ENCODE results near the gene RBM4. TPM values are rescaled to one million over a fixed set of nuclear protein-coding genes. Genes with fewer than 3 reads are reported as not detected.

RBM4 gene
- total RNA-seq, 1 experiment from 2014 or later = 164 TPM

DNA sequence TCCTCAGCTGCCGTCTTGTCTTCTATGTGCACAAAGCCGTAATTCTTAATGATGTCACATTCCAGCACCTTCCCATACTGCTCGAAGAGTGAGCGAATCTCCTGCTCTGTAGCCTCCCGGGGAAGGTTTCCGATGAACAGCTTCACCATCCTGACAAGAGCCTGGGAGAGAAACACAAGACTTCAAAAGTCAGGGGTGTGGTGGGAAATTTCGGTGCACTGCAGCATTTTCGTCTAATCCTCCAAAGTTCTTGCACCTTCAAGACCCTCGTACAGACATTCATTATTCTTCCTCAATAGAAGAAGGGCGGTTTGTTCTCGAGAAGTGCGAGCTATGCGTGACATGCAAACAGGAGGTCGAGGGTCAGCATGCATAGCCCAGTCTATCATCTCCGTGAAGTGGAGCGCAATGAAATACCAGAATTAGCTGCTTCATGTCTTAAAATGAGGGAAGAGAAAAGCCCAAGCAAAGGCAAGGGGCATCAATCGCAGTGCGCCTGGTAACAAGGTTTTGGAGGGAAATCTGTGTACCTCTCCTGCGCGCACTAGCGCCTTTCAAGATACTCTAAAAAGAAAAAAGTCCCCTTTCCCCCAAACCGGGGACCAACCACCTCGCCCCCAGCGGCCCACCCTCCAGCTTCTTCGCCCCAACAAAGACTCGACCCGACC is 38.6 kb downstream of the RBM4 start:
- peaks cover 53% of the 10 kb centered on the region for H3K79me2 ChIP-seq (ENCODE audit: low read length)
- TF ChIP-seq EZH2 (IDR thresholded peaks at IDR 0.05; ENCODE audit: low read length, unreplicated experiment) = no peak
- no peak for TF ChIP-seq EZH2phosphoT487 (IDR thresholded peaks at IDR 0.05; ENCODE audit: borderline replicate concordance, low read length)
- TF ChIP-seq, protein P1, sequence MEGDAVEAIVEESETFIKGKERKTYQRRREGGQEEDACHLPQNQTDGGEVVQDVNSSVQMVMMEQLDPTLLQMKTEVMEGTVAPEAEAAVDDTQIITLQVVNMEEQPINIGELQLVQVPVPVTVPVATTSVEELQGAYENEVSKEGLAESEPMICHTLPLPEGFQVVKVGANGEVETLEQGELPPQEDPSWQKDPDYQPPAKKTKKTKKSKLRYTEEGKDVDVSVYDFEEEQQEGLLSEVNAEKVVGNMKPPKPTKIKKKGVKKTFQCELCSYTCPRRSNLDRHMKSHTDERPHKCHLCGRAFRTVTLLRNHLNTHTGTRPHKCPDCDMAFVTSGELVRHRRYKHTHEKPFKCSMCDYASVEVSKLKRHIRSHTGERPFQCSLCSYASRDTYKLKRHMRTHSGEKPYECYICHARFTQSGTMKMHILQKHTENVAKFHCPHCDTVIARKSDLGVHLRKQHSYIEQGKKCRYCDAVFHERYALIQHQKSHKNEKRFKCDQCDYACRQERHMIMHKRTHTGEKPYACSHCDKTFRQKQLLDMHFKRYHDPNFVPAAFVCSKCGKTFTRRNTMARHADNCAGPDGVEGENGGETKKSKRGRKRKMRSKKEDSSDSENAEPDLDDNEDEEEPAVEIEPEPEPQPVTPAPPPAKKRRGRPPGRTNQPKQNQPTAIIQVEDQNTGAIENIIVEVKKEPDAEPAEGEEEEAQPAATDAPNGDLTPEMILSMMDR (conservative IDR thresholded peaks at IDR 0.05; ENCODE audit: low read depth, low read length) = no peak
- peak overlapping the region; percentile 87 for H3K9ac ChIP-seq (ENCODE audit: low read length)
- H3K36me3 ChIP-seq (ENCODE audit: low read depth, low read length) = peaks cover 17% of the 10 kb centered on the region
- intact Hi-C loops (cut with micrococcal nuclease) = no loop called here
- peak overlapping the region; percentile 68 for H3K4me3 ChIP-seq (ENCODE audit: low read length)
- H3K27me3 ChIP-seq (ENCODE audit: low read length) = no peaks in the 10 kb centered on the region
- H3K4me1 ChIP-seq (ENCODE audit: insufficient read depth, low read length) = peaks cover 35% of the 10 kb centered on the region
- POLR2A ChIA-PET (ENCODE audit: unreplicated experiment) = interaction anchor here (0.5 to 1.0 kb wide), 4 partner anchors 46 to 165 kb away, joined by 3 to 4 read pairs (median 3); partner anchors contain the start of gene RBM14
- no peak for ATAC-seq
- no peaks in the 10 kb centered on the region for H4K20me1 ChIP-seq (ENCODE audit: low read length)
- no peaks in the 10 kb centered on the region for H3K9me3 ChIP-seq (ENCODE audit: low read length)
- CTCF ChIA-PET = interaction anchor here (1.0 to 1.8 kb wide), 2 partner anchors 197 to 256 kb away, joined by 3 to 6 read pairs; partner anchors contain the start of gene DPP3
- peak overlapping the region; percentile 75 for H2AFZ ChIP-seq (ENCODE audit: low read length)
- no TSS peak for BruUV-seq (replicated peaks)
- peak overlapping the region; percentile 85 for H3K4me2 ChIP-seq (ENCODE audit: low read length)
- DNase-seq = peak; percentile 24
- H3K27ac ChIP-seq (ENCODE audit: low read length) = peak overlapping the region; percentile 86
- peaks cover 3% of the 10 kb centered on the region for H3F3A ChIP-seq (ENCODE audit: low read length, unreplicated experiment)
- no peaks in the 10 kb centered on the region for H3K9me2 ChIP-seq (replicated peaks; ENCODE audit: low read length)

DNA sequence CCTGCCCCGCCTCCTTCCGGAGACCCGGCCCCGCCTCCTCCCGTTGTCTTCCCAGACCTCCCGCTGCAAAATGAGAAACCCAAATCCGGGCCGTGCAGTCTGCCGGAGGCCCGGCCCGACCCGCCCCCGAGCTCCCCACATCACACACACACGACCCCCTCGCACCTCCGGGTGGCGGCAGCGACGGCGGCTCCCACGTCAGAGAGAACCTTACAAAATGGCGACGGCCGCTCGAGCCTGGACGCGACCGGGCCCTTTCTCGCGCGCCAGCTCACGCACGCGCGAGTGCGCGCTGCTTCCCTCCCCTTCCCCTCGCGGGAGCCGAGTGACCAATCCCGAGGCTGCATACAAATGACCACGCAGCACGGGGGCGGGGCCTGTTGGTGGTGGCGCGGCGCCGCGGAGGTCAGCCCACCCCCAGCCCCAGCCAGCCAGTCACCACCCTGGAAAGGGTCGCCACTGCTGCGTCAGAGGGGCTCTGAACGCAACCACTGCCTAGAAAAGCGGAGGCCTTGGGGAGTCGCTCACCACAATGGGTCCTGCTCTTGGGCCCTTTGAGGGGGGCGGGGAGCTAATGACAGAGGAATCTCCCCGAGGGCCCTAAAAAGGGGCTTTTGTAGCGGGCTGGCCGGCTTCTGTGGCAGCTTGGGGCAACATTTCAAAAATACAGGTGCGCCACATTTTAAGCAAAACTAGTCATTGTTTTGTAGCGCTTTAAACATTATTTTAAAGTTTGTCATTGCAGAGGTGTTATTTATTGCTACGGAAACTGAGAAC is 39.3 kb downstream of the RBM4 start, which contains the start of gene RBM4B:
RBM4B (minus strand) TSS at position 289 of the 777 bp plus-strand sequence. CDS start 808 bp downstream, outside the sequence.
- DNase-seq (peak; percentile 97), ATAC-seq (peak; percentile 92)
- Histone ChIP-seq H3K9me3 (ENCODE audit: low read length) (no peaks in the 10 kb centered on the region), H3K4me3 (ENCODE audit: low read length) (peak within 1 kb of the TSS; percentile 68), H3K4me1 (ENCODE audit: insufficient read depth, low read length) (peaks cover 35% of the 10 kb centered on the region), H3K27me3 (ENCODE audit: low read length) (no peaks in the 10 kb centered on the region), H3K9ac (ENCODE audit: low read length) (peak within 1 kb of the TSS; percentile 87), H3K79me2 (ENCODE audit: low read length) (peaks cover 46% of the 10 kb centered on the region), H3K9me2 (replicated peaks; ENCODE audit: low read length) (no peaks in the 10 kb centered on the region), H3K36me3 (ENCODE audit: low read depth, low read length) (peaks cover 17% of the 10 kb centered on the region), H3F3A (ENCODE audit: low read length, unreplicated experiment) (peaks cover 1% of the 10 kb centered on the region), H3K27ac (ENCODE audit: low read length) (peak within 1 kb of the TSS; percentile 86), H3K4me2 (ENCODE audit: low read length) (peak within 1 kb of the TSS; percentile 85), H2AFZ (ENCODE audit: low read length) (peak within 1 kb of the TSS; percentile 75), H4K20me1 (ENCODE audit: low read length) (no peaks in the 10 kb centered on the region)
- intact Hi-C loops (cut with micrococcal nuclease) = loop anchor here (1.0 to 2.0 kb wide), 3 partner anchors 84 to 269 kb away; partner anchors contain the start of genes CCDC87 and CCS
- CTCF ChIA-PET = interaction anchor here (0.7 to 1.8 kb wide), 6 partner anchors 36 to 271 kb away, joined by 3 to 7 read pairs (median 4); partner anchors contain the start of gene DPP3
- no peak for TF ChIP-seq EZH2phosphoT487 (IDR thresholded peaks at IDR 0.05; ENCODE audit: borderline replicate concordance, low read length)
- TF ChIP-seq, protein P1 (conservative IDR thresholded peaks at IDR 0.05; ENCODE audit: low read depth, low read length) = no peak
- no peak for TF ChIP-seq EZH2 (IDR thresholded peaks at IDR 0.05; ENCODE audit: low read length, unreplicated experiment)
- no TSS peak for BruUV-seq (replicated peaks)
- POLR2A ChIA-PET (ENCODE audit: unreplicated experiment) = interaction anchor here (0.5 to 1.0 kb wide), 5 partner anchors 40 to 164 kb away, joined by 3 to 8 read pairs (median 4); partner anchors contain the start of gene RBM14
